HG03520 (cell line): ENCODE results near the gene IFNW1.

Source experiments
- ATAC-seq: cut with Tn5 transposase; IDR thresholded peaks from one replicate; pipeline ENCODE4 v1.9.1; 2021; ENCODE audit warnings: mild to moderate bottlenecking, moderate library complexity; ENCODE audit not compliant: unreplicated experiment

IFNW1 gene

DNA sequence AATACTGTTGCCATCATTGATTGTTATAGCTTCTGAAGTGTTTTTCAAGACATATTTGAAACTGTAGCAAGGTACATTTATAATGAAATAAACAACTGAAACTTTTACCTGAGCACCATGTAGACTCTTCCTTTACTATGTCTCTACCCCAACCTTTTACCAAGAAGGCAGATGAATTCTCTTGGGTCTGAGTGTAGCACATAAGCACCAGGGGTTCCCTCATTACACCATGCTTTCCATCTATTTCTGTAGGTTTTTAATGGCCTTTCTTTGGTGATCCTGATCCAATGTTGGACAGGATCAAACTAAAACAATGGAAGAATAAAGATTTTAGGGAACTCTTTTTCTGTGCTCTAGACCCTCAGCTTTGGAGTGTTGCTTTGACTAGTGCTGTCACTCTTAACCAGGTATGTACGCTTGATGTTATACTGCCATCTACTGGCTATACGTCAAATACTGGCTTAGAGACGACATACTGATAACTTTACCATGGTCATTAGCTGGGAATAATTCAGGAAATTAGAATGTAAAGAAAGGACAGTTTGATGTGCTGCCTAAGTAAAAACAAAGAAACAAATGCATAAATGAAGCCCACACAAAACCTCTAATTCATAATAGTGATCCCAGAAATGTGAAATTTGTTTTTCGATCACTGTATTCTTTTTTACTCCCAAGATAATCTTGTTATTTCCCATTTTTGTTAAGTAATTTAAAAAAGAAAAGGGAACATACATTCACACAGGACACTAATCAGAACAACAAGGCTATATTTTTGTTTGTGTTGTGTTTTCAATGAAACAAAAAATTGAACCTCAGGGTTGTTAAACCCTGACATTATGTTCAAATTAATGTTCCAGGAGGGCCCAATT is 30.7 kb downstream of the IFNW1 start:
- ATAC-seq: peak; percentile 93

DNA sequence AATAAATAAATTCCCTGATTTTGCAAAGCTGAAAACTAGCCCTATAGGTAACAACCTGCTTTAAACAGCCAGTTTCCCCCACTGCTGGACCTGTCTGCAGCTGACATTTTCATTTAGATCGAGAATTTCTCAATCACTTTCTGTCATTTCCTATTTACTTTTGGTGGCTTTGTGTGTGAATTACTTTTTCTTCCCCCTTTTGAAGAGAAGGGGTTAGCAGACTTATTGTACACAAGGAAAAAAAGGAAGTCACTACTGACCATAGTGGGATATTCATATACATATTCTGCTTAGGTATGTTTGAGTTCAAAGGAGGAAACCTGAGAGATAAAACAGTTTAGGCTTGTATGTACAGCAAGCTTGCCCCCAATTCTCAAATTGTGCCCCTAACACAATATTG is 36.8 kb downstream of the IFNW1 start:
- ATAC-seq: no peak

DNA sequence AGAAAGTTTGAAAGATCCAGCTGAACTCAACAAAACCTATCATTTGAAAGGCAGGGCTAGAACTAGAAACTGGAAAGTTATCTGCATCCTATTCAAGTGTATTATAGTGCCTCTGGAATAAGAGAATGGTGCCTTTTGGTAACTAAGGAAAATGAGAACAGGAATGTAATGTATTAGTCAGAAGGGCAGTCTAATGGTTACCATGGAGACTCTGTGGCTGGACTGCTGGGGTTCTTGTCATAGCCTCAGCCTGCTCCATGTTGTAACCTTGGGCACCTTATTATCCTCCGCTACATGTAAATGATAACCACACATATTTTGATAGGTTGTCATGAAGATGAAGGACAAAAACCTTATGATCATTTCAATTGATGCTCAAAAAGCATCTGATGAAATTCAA is 39.3 kb downstream of the IFNW1 start:
- no peak for ATAC-seq

- no peak for ATAC-seq
Observed at GRCh38 chr9:21097817-21098216, 43.8 kb downstream of the IFNW1 start.

DNA sequence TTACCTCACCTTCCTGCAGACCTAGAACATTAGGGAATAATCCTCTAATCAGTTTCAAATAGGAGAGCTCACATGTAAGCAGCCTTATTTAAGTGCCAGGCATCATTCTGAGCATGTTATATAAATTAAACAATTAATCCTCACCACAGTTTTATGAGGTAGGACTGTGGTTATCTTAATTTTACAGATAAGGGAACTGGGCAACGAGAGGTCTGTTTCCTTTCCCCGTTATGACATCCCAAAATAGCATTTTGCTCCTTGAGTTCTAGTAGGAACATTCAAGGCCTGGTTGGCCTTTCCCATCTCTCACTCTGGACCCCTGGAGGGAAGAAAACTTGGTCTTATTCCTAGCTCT is 44.8 kb downstream of the IFNW1 start:
- ATAC-seq: no peak

GRCh38 chr9:21096172-21096900 is 45.3 kb downstream of the IFNW1 start:
- peak; percentile 82 for ATAC-seq

- ATAC-seq: no peak
Observed at GRCh38 chr9:21095561-21095960, 46.1 kb downstream of the IFNW1 start.
